ENCODE data around the gene ATXN1.

DNA sequence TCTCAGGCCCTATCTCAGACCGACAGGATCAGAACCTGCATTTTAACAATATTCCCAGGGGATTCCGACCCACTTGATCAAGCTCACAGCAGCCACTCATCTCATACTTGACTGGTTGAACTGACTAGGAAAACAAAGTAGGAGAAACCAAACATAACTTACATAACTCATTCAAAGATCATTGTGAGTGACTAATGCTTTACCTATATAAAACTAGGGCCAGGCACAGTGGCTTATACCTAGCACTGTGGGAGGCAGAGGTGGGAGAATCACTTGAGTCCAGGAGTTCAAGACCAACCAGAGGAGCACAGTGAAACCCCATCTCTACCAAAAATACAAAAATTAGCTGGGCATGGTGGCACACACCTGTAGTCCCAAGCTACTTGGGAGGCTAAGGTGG is 251.0 kb downstream of the ATXN1 start:
- TF ChIP-seq, protein P1, sequence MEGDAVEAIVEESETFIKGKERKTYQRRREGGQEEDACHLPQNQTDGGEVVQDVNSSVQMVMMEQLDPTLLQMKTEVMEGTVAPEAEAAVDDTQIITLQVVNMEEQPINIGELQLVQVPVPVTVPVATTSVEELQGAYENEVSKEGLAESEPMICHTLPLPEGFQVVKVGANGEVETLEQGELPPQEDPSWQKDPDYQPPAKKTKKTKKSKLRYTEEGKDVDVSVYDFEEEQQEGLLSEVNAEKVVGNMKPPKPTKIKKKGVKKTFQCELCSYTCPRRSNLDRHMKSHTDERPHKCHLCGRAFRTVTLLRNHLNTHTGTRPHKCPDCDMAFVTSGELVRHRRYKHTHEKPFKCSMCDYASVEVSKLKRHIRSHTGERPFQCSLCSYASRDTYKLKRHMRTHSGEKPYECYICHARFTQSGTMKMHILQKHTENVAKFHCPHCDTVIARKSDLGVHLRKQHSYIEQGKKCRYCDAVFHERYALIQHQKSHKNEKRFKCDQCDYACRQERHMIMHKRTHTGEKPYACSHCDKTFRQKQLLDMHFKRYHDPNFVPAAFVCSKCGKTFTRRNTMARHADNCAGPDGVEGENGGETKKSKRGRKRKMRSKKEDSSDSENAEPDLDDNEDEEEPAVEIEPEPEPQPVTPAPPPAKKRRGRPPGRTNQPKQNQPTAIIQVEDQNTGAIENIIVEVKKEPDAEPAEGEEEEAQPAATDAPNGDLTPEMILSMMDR (conservative IDR thresholded peaks at IDR 0.05; ENCODE audit: low read depth in 2 of 2), result no peak
- TF ChIP-seq, protein P2, sequence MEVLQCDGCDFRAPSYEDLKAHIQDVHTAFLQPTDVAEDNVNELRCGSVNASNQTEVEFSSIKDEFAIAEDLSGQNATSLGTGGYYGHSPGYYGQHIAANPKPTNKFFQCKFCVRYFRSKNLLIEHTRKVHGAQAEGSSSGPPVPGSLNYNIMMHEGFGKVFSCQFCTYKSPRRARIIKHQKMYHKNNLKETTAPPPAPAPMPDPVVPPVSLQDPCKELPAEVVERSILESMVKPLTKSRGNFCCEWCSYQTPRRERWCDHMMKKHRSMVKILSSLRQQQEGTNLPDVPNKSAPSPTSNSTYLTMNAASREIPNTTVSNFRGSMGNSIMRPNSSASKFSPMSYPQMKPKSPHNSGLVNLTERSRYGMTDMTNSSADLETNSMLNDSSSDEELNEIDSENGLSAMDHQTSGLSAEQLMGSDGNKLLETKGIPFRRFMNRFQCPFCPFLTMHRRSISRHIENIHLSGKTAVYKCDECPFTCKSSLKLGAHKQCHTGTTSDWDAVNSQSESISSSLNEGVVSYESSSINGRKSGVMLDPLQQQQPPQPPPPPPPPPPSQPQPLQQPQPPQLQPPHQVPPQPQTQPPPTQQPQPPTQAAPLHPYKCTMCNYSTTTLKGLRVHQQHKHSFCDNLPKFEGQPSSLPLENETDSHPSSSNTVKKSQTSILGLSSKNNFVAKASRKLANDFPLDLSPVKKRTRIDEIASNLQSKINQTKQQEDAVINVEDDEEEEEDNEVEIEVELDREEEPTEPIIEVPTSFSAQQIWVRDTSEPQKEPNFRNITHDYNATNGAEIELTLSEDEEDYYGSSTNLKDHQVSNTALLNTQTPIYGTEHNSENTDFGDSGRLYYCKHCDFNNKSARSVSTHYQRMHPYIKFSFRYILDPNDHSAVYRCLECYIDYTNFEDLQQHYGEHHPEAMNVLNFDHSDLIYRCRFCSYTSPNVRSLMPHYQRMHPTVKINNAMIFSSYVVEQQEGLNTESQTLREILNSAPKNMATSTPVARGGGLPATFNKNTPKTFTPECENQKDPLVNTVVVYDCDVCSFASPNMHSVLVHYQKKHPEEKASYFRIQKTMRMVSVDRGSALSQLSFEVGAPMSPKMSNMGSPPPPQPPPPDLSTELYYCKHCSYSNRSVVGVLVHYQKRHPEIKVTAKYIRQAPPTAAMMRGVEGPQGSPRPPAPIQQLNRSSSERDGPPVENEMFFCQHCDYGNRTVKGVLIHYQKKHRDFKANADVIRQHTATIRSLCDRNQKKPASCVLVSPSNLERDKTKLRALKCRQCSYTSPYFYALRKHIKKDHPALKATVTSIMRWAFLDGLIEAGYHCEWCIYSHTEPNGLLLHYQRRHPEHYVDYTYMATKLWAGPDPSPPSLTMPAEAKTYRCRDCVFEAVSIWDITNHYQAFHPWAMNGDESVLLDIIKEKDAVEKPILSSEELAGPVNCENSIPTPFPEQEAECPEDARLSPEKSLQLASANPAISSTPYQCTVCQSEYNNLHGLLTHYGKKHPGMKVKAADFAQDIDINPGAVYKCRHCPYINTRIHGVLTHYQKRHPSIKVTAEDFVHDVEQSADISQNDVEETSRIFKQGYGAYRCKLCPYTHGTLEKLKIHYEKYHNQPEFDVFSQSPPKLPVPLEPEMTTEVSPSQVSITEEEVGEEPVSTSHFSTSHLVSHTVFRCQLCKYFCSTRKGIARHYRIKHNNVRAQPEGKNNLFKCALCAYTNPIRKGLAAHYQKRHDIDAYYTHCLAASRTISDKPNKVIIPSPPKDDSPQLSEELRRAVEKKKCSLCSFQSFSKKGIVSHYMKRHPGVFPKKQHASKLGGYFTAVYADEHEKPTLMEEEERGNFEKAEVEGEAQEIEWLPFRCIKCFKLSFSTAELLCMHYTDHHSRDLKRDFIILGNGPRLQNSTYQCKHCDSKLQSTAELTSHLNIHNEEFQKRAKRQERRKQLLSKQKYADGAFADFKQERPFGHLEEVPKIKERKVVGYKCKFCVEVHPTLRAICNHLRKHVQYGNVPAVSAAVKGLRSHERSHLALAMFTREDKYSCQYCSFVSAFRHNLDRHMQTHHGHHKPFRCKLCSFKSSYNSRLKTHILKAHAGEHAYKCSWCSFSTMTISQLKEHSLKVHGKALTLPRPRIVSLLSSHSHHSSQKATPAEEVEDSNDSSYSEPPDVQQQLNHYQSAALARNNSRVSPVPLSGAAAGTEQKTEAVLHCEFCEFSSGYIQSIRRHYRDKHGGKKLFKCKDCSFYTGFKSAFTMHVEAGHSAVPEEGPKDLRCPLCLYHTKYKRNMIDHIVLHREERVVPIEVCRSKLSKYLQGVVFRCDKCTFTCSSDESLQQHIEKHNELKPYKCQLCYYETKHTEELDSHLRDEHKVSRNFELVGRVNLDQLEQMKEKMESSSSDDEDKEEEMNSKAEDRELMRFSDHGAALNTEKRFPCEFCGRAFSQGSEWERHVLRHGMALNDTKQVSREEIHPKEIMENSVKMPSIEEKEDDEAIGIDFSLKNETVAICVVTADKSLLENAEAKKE (CRISPR knock-in tag; IDR thresholded peaks at IDR 0.05), result no peak
- TF ChIP-seq EZH2 (IDR thresholded peaks at IDR 0.05; ENCODE audit: low read depth, unreplicated experiment) (no peak), POLR2AphosphoS5 (IDR thresholded peaks at IDR 0.05; ENCODE audit: low read depth) (no peak), ZNF114 (CRISPR knock-in tag; IDR thresholded peaks at IDR 0.05) (no peak), EZH2phosphoT487 (IDR thresholded peaks at IDR 0.05; ENCODE audit: unreplicated experiment) (no peak), STAT1 (IDR thresholded peaks at IDR 0.05; ENCODE audit: unreplicated experiment) (no peak), CREB1 (CRISPR knock-in tag; IDR thresholded peaks at IDR 0.05; ENCODE audit: low read depth) (no peak), NANOG (IDR thresholded peaks at IDR 0.05; ENCODE audit: borderline replicate concordance) (no peak), JUNB (IDR thresholded peaks at IDR 0.05; ENCODE audit: unreplicated experiment) (no peak), ZNF331 (CRISPR knock-in tag; IDR thresholded peaks at IDR 0.05; ENCODE audit: low read depth) (no peak)
- TF ChIP-seq, protein P3, sequence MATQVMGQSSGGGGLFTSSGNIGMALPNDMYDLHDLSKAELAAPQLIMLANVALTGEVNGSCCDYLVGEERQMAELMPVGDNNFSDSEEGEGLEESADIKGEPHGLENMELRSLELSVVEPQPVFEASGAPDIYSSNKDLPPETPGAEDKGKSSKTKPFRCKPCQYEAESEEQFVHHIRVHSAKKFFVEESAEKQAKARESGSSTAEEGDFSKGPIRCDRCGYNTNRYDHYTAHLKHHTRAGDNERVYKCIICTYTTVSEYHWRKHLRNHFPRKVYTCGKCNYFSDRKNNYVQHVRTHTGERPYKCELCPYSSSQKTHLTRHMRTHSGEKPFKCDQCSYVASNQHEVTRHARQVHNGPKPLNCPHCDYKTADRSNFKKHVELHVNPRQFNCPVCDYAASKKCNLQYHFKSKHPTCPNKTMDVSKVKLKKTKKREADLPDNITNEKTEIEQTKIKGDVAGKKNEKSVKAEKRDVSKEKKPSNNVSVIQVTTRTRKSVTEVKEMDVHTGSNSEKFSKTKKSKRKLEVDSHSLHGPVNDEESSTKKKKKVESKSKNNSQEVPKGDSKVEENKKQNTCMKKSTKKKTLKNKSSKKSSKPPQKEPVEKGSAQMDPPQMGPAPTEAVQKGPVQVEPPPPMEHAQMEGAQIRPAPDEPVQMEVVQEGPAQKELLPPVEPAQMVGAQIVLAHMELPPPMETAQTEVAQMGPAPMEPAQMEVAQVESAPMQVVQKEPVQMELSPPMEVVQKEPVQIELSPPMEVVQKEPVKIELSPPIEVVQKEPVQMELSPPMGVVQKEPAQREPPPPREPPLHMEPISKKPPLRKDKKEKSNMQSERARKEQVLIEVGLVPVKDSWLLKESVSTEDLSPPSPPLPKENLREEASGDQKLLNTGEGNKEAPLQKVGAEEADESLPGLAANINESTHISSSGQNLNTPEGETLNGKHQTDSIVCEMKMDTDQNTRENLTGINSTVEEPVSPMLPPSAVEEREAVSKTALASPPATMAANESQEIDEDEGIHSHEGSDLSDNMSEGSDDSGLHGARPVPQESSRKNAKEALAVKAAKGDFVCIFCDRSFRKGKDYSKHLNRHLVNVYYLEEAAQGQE (IDR thresholded peaks at IDR 0.05; ENCODE audit: unreplicated experiment), result no peak
- TF ChIP-seq, protein P4, sequence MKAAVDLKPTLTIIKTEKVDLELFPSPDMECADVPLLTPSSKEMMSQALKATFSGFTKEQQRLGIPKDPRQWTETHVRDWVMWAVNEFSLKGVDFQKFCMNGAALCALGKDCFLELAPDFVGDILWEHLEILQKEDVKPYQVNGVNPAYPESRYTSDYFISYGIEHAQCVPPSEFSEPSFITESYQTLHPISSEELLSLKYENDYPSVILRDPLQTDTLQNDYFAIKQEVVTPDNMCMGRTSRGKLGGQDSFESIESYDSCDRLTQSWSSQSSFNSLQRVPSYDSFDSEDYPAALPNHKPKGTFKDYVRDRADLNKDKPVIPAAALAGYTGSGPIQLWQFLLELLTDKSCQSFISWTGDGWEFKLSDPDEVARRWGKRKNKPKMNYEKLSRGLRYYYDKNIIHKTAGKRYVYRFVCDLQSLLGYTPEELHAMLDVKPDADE (IDR thresholded peaks at IDR 0.05), result no peak

Measured in GM23338 (cell line).